ENCODE data around the gene AP1S2. TPM values are rescaled to one million over a fixed set of nuclear protein-coding genes. Genes with fewer than 3 reads are reported as not detected.

The AP1S2 gene
- total RNA-seq, 2 experiments from 2014 or later: 38.6 to 41.2 TPM

- H3K27me3 Mint-ChIP-seq: peaks cover 2% of the 10 kb centered on the region
- no peak for DNase-seq
- H3K4me1 Mint-ChIP-seq: no peaks in the 10 kb centered on the region
- ChIA-PET POLR2A (no interaction called here), CTCF (no interaction called here)
- H3K9me3 Mint-ChIP-seq: no peaks in the 10 kb centered on the region
- H3K27ac Mint-ChIP-seq: no peak overlapping the region
- H3K4me3 Mint-ChIP-seq: no peak overlapping the region
- no peaks in the 10 kb centered on the region for H3K36me3 Mint-ChIP-seq (ENCODE audit: low read depth)
These were observed 15.7 kb upstream of the AP1S2 start for GRCh38 chrX:15870310-15870709.

GRCh38 chrX:15869695-15870094 lies 15.1 kb upstream of the AP1S2 start:
- POLR2A ChIA-PET: no interaction called here
- H3K27ac Mint-ChIP-seq: no peak overlapping the region

GRCh38 chrX:15866147-15866546 lies 11.5 kb upstream of the AP1S2 start:
- Mint-ChIP-seq H3K27me3 (peaks cover 6% of the 10 kb centered on the region), H3K9me3 (no peaks in the 10 kb centered on the region), H3K36me3 (ENCODE audit: low read depth) (no peaks in the 10 kb centered on the region), H3K4me1 (no peaks in the 10 kb centered on the region), H3K27ac (no peak overlapping the region), H3K4me3 (no peak overlapping the region)
- no peak for DNase-seq
- ChIA-PET CTCF (interaction anchor here (1.2 kb wide), 1 partner anchor 11 kb away, joined by 3 read pairs; no protein-coding TSS in a partner anchor), POLR2A (no interaction called here)

More at GRCh38 chrX:15869695-15870094, 15.1 kb upstream of the AP1S2 start:
- no peaks in the 10 kb centered on the region for H3K36me3 Mint-ChIP-seq (ENCODE audit: low read depth)
- CTCF ChIA-PET: no interaction called here
- H3K27me3 Mint-ChIP-seq: peaks cover 2% of the 10 kb centered on the region
- no peak for DNase-seq
- no peaks in the 10 kb centered on the region for H3K4me1 Mint-ChIP-seq
- no peaks in the 10 kb centered on the region for H3K9me3 Mint-ChIP-seq
- no peak overlapping the region for H3K4me3 Mint-ChIP-seq

GRCh38 chrX:15864629-15865028 lies 10.0 kb upstream of the AP1S2 start:
- Mint-ChIP-seq H3K9me3 (no peaks in the 10 kb centered on the region), H3K4me1 (no peaks in the 10 kb centered on the region), H3K36me3 (ENCODE audit: low read depth) (no peaks in the 10 kb centered on the region), H3K27ac (no peak overlapping the region), H3K4me3 (no peak overlapping the region), H3K27me3 (peaks cover 3% of the 10 kb centered on the region)
- CTCF ChIA-PET: interaction anchor here (0.8 to 1.2 kb wide), 3 partner anchors 8 to 321 kb away, joined by 3 read pairs; no protein-coding TSS in a partner anchor
- POLR2A ChIA-PET: no interaction called here
- DNase-seq: no peak

GRCh38 chrX:15864023-15864422 lies 9.4 kb upstream of the AP1S2 start:
- Mint-ChIP-seq H3K4me1 (no peaks in the 10 kb centered on the region), H3K36me3 (ENCODE audit: low read depth) (no peaks in the 10 kb centered on the region), H3K27me3 (peaks cover 3% of the 10 kb centered on the region), H3K4me3 (no peak overlapping the region), H3K9me3 (no peaks in the 10 kb centered on the region), H3K27ac (no peak overlapping the region)
- CTCF ChIA-PET: interaction anchor here (0.8 to 1.2 kb wide), 2 partner anchors 59 to 322 kb away, joined by 3 read pairs; no protein-coding TSS in a partner anchor
- DNase-seq: no peak
- POLR2A ChIA-PET: no interaction called here

- H3K27ac Mint-ChIP-seq: no peak overlapping the region
- no peak overlapping the region for H3K4me3 Mint-ChIP-seq
- DNase-seq: no peak
- ChIA-PET CTCF (interaction anchor here (1.0 kb wide), 1 partner anchor 17 kb away, joined by 3 read pairs; no protein-coding TSS in a partner anchor), POLR2A (no interaction called here)
- H3K36me3 Mint-ChIP-seq (ENCODE audit: low read depth): no peaks in the 10 kb centered on the region
- H3K9me3 Mint-ChIP-seq: no peaks in the 10 kb centered on the region
- peaks cover 3% of the 10 kb centered on the region for H3K27me3 Mint-ChIP-seq
- peaks cover 2% of the 10 kb centered on the region for H3K4me1 Mint-ChIP-seq
These were observed 6.3 kb upstream of the AP1S2 start for GRCh38 chrX:15860921-15861320.

GRCh38 chrX:15858051-15858450 lies 3.4 kb upstream of the AP1S2 start:
- Mint-ChIP-seq H3K36me3 (ENCODE audit: low read depth) (no peaks in the 10 kb centered on the region), H3K9me3 (no peaks in the 10 kb centered on the region), H3K27ac (no peak overlapping the region), H3K4me3 (no peak overlapping the region), H3K4me1 (peaks cover 17% of the 10 kb centered on the region), H3K27me3 (peaks cover 3% of the 10 kb centered on the region)
- DNase-seq: no peak
- ChIA-PET POLR2A (no interaction called here), CTCF (no interaction called here)

GRCh38 chrX:15856636-15857035 lies 2.0 kb upstream of the AP1S2 start:
- H3K27me3 Mint-ChIP-seq: peaks cover 3% of the 10 kb centered on the region
- peaks cover 23% of the 10 kb centered on the region for H3K4me1 Mint-ChIP-seq
- no peaks in the 10 kb centered on the region for H3K9me3 Mint-ChIP-seq
- CTCF ChIA-PET: interaction anchor here (1.0 to 1.9 kb wide), 4 partner anchors 9 to 841 kb away, joined by 3 to 4 read pairs (median 4); no protein-coding TSS in a partner anchor
- DNase-seq: no peak
- peaks cover 5% of the 10 kb centered on the region for H3K36me3 Mint-ChIP-seq (ENCODE audit: low read depth)
- H3K27ac Mint-ChIP-seq: peak overlapping the region; percentile 71
- POLR2A ChIA-PET: no interaction called here
- no peak overlapping the region for H3K4me3 Mint-ChIP-seq

GRCh38 chrX:15856222-15856587 lies 1.6 kb upstream of the AP1S2 start:
- no peak for DNase-seq
- ChIA-PET CTCF (interaction anchor here (1.0 to 1.9 kb wide), 4 partner anchors 9 to 841 kb away, joined by 3 to 4 read pairs (median 4); no protein-coding TSS in a partner anchor), POLR2A (no interaction called here)
- no peaks in the 10 kb centered on the region for H3K9me3 Mint-ChIP-seq
- no peak overlapping the region for H3K4me3 Mint-ChIP-seq
- peaks cover 25% of the 10 kb centered on the region for H3K4me1 Mint-ChIP-seq
- no peaks in the 10 kb centered on the region for H3K27me3 Mint-ChIP-seq
- H3K36me3 Mint-ChIP-seq (ENCODE audit: low read depth): peaks cover 8% of the 10 kb centered on the region
- peak overlapping the region; percentile 71 for H3K27ac Mint-ChIP-seq

GRCh38 chrX:15855568-15856221 lies 1.1 kb upstream of the AP1S2 start:
- ChIA-PET CTCF (interaction anchor here (1.0 to 1.9 kb wide), 4 partner anchors 13 to 842 kb away, joined by 3 to 4 read pairs (median 4); no protein-coding TSS in a partner anchor), POLR2A (interaction anchor here (0.6 kb wide), 1 partner anchor 254 kb away, joined by 4 read pairs; no protein-coding TSS in a partner anchor)
- no peaks in the 10 kb centered on the region for H3K9me3 Mint-ChIP-seq
- H3K36me3 Mint-ChIP-seq (ENCODE audit: low read depth): peaks cover 11% of the 10 kb centered on the region
- peak overlapping the region; percentile 97 for H3K27ac Mint-ChIP-seq
- peaks cover 29% of the 10 kb centered on the region for H3K4me1 Mint-ChIP-seq
- H3K27me3 Mint-ChIP-seq: no peaks in the 10 kb centered on the region
- H3K4me3 Mint-ChIP-seq: peak overlapping the region; percentile 86
- DNase-seq: no peak

GRCh38 chrX:15854080-15854655 lies 445 bp downstream of the AP1S2 start:
- Mint-ChIP-seq H3K36me3 (ENCODE audit: low read depth) (peaks cover 20% of the 10 kb centered on the region), H3K27ac (peak overlapping the region; percentile 73), H3K4me1 (peaks cover 33% of the 10 kb centered on the region), H3K4me3 (peak overlapping the region; percentile 72), H3K27me3 (no peaks in the 10 kb centered on the region), H3K9me3 (no peaks in the 10 kb centered on the region)
- POLR2A ChIA-PET: interaction anchor here (0.8 to 1.0 kb wide), 2 partner anchors 65 to 135 kb away, joined by 3 read pairs; no protein-coding TSS in a partner anchor
- peak; percentile 32 for DNase-seq
- CTCF ChIA-PET: interaction anchor here (0.8 kb wide), 1 partner anchor 9 kb away, joined by 3 read pairs; no protein-coding TSS in a partner anchor

GRCh38 chrX:15853586-15854079 lies 980 bp downstream of the AP1S2 start:
- Mint-ChIP-seq H3K9me3 (no peaks in the 10 kb centered on the region), H3K4me3 (peak overlapping the region; percentile 72), H3K36me3 (ENCODE audit: low read depth) (peaks cover 20% of the 10 kb centered on the region), H3K4me1 (peaks cover 33% of the 10 kb centered on the region), H3K27me3 (no peaks in the 10 kb centered on the region), H3K27ac (peak overlapping the region; percentile 73)
- no peak for DNase-seq
- ChIA-PET CTCF (no interaction called here), POLR2A (no interaction called here)

- Mint-ChIP-seq H3K9me3 (no peaks in the 10 kb centered on the region), H3K36me3 (ENCODE audit: low read depth) (peaks cover 26% of the 10 kb centered on the region), H3K4me1 (peaks cover 23% of the 10 kb centered on the region), H3K27me3 (no peaks in the 10 kb centered on the region), H3K4me3 (no peak overlapping the region), H3K27ac (no peak overlapping the region)
- DNase-seq: no peak
- CTCF ChIA-PET: interaction anchor here (0.7 kb wide), 1 partner anchor 14 kb away, joined by 3 read pairs; no protein-coding TSS in a partner anchor
- POLR2A ChIA-PET: no interaction called here
These were observed 5.1 kb downstream of the AP1S2 start for GRCh38 chrX:15849555-15849954.
